Omental fat pad (tissue), 4 donors: ENCODE results near the gene SIGMAR1. TPM values are rescaled to one million over a fixed set of nuclear protein-coding genes. Genes with fewer than 3 reads are reported as not detected.

ENCODE experiments used
- ATAC-seq: fragments of 150-250 bp; one replicate; pipeline ENCODE4 v1.9.1; 2016; ENCODE audit warnings: mild to moderate bottlenecking, moderate library complexity; ENCODE audit not compliant: low FRiP score
- DNase-seq: peaks from one replicate; pipeline ENCODE4 v3.0.0-alpha.2; 2019; ENCODE audit warnings: low spot score
- total RNA-seq, 4 donors: library from RNA; depleted of rRNA; stranded (reverse); fragments of >200 nt; gene quantifications; one replicate each; pipeline ENCODE4 v1.1.0, GENCODE V29; 2016
- TF ChIP-seq, protein P1 (sequence below), 3 donors: fragments of 450-650 bp; IDR thresholded peaks; one replicate each; pipeline ENCODE4 v1.5.1; 2016 to 2017; ENCODE audit warnings: antibody characterized with exemption in 3 of 3, mild to moderate bottlenecking in 3 of 3, moderate library complexity in 2 of 3

SIGMAR1 gene
- total RNA-seq, 4 donors from 2014 or later, result 72.9 to 88.6 (median 73.2) TPM

- TF ChIP-seq, protein P1, sequence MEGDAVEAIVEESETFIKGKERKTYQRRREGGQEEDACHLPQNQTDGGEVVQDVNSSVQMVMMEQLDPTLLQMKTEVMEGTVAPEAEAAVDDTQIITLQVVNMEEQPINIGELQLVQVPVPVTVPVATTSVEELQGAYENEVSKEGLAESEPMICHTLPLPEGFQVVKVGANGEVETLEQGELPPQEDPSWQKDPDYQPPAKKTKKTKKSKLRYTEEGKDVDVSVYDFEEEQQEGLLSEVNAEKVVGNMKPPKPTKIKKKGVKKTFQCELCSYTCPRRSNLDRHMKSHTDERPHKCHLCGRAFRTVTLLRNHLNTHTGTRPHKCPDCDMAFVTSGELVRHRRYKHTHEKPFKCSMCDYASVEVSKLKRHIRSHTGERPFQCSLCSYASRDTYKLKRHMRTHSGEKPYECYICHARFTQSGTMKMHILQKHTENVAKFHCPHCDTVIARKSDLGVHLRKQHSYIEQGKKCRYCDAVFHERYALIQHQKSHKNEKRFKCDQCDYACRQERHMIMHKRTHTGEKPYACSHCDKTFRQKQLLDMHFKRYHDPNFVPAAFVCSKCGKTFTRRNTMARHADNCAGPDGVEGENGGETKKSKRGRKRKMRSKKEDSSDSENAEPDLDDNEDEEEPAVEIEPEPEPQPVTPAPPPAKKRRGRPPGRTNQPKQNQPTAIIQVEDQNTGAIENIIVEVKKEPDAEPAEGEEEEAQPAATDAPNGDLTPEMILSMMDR (IDR thresholded peaks at IDR 0.05), result no peak
- peak; percentile 20 for ATAC-seq
- DNase-seq, result no peak
Observed at GRCh38 chr9:34611251-34611810, 26.3 kb downstream of the SIGMAR1 start.

- ATAC-seq (no peak), DNase-seq (no peak)
- TF ChIP-seq, protein P1 (IDR thresholded peaks at IDR 0.05), result no peak
Observed at GRCh38 chr9:34610434-34611206, 27.0 kb downstream of the SIGMAR1 start.

GRCh38 chr9:34607331-34607730 is 30.3 kb downstream of the SIGMAR1 start:
- TF ChIP-seq, protein P1 (IDR thresholded peaks at IDR 0.05), result no peak
- DNase-seq, result no peak
- no peak for ATAC-seq

DNA sequence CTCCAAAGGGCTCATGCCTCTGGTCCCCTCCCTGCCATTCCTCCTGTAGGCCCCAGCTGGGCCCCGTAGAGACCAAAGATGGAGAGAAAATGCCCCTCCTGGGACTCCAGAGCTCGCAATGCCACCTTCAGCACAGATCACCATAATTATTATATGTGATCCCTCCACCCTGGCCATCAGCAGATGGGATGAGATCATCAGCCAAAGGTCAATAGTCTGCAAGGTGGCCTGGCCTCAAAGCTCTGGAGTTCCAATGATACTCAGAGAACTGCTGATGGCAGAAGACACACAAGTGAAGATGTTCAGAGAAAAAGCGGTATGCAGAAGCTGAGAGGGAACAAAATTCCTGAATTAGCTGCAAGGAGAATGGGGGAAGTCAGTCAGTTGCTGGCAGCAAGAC is 30.7 kb downstream of the SIGMAR1 start:
- ATAC-seq (no peak), DNase-seq (no peak)
- TF ChIP-seq, protein P1 (IDR thresholded peaks at IDR 0.05), result no peak

GRCh38 chr9:34606190-34606589 is 31.4 kb downstream of the SIGMAR1 start:
- no peak for DNase-seq
- no peak for ATAC-seq
- TF ChIP-seq, protein P1 (IDR thresholded peaks at IDR 0.05), result no peak

GRCh38 chr9:34603610-34604231 is 33.9 kb downstream of the SIGMAR1 start:
- TF ChIP-seq, protein P1 (IDR thresholded peaks at IDR 0.05), result peak in 2 of 3 donors; percentile 8 to 39
- DNase-seq (peak; percentile 93), ATAC-seq (peak; percentile 86)
